ENCODE data around the gene PCNA. TPM values are rescaled to one million over a fixed set of nuclear protein-coding genes. Genes with fewer than 3 reads are reported as not detected.

The PCNA gene
- polyA plus RNA-seq, 2 of the 4 experiments (the other 2 are of a cell fraction) = 445 to 450 TPM

DNA sequence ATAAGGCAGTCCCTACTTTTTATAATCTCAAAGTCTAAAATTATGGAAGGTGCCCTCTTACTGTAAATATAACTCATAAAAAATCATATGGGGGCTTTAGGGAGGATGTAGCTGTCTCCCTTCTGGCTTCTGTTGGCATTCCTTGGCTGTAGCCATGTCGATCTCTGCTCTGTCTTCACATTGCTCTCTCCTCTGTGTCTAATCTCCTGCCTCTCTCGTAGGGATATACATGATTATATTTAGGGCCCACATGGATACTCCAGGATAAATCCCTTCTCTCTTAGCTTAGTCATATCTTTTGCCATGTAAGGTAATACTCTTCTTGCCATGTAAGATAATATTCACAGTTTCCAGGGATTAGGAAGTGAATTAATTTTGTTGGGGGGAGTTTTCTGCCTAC, 35.6 kb upstream of the PCNA start:
- Histone ChIP-seq H3K4me2 (no peak overlapping the region), H3K4me3 (no peak overlapping the region), H3K4me1 (peaks cover 34% of the 10 kb centered on the region), H3K27ac (no peak overlapping the region), H3K9me3 (no peaks in the 10 kb centered on the region)
- FAIRE-seq (no peak), ATAC-seq (no peak), DNase-seq (ENCODE audit: low read depth in 1 of 2, low spot score in 1 of 2) (no peak)
- TF ChIP-seq, protein P1, sequence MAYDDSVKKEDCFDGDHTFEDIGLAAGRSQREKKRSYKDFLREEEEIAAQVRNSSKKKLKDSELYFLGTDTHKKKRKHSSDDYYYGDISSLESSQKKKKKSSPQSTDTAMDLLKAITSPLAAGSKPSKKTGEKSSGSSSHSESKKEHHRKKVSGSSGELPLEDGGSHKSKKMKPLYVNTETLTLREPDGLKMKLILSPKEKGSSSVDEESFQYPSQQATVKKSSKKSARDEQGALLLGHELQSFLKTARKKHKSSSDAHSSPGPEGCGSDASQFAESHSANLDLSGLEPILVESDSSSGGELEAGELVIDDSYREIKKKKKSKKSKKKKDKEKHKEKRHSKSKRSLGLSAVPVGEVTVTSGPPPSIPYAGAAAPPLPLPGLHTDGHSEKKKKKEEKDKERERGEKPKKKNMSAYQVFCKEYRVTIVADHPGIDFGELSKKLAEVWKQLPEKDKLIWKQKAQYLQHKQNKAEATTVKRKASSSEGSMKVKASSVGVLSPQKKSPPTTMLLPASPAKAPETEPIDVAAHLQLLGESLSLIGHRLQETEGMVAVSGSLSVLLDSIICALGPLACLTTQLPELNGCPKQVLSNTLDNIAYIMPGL (CRISPR knock-in tag; IDR thresholded peaks at IDR 0.05; ENCODE audit: borderline replicate concordance) = no peak
- TF ChIP-seq ZNF302 (CRISPR knock-in tag; IDR thresholded peaks at IDR 0.05) (no peak), KDM1A (IDR thresholded peaks at IDR 0.05; ENCODE audit: low read depth) (no peak), RFX5 (IDR thresholded peaks at IDR 0.05) (no peak), ZC3H11A (IDR thresholded peaks at IDR 0.05) (no peak), KDM5A (IDR thresholded peaks at IDR 0.05) (no peak), TP53 (CRISPR knock-in tag; IDR thresholded peaks at IDR 0.05) (no peak), GATA3 (IDR thresholded peaks at IDR 0.05; ENCODE audit: borderline replicate concordance) (no peak)
- ChIA-PET CTCF (interaction anchor here (1.2 to 5.6 kb wide), 5 partner anchors 11 to 50 kb away, joined by 3 to 43 read pairs (median 5); partner anchors contain the start of gene CDS2), POLR2A (no interaction called here)
- WGBS (ENCODE audit: missing lambda C conversion rate) = 87% methylated on average over 2 of the region's 2 CpGs

DNA sequence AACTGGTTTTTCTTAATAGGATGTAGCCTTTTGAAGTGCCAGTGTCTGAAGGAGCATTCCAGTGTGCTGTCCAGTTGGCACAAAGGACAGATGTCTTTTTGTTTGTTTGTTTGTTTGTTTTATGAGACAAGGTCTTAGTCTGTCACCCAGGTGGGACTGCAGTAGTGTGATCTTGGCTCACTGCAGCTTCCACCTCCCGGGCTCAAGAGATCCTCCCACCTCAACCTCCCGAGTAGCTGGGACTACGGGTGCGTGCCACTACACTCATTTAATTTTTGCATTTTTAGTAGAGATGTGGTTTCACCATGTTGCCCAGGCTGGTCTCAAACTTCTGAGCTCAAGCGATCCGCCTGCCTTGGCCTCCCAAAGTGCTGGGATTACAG, 34.8 kb upstream of the PCNA start:
- Histone ChIP-seq H3K9me3 (no peaks in the 10 kb centered on the region), H3K4me1 (peaks cover 43% of the 10 kb centered on the region), H3K27ac (no peak overlapping the region), H3K4me2 (no peak overlapping the region), H3K4me3 (no peak overlapping the region)
- ChIA-PET POLR2A (no interaction called here), CTCF (interaction anchor here (0.5 to 5.6 kb wide), 4 partner anchors 28 to 299 kb away, joined by 3 to 43 read pairs (median 4); partner anchors contain the start of gene CDS2)
- FAIRE-seq = no peak
- no peak for TF ChIP-seq RARB (CRISPR knock-in tag; IDR thresholded peaks at IDR 0.05)
- no peak for TF ChIP-seq FOXS1 (CRISPR knock-in tag; IDR thresholded peaks at IDR 0.05)
- no peak for TF ChIP-seq PBX3 (IDR thresholded peaks at IDR 0.05)
- no peak for TF ChIP-seq EP300 (IDR thresholded peaks at IDR 0.05)
- no peak for TF ChIP-seq FOSB (CRISPR knock-in tag; IDR thresholded peaks at IDR 0.05)
- no peak for TF ChIP-seq MAFK (IDR thresholded peaks at IDR 0.05; ENCODE audit: partially characterized antibody)
- TF ChIP-seq, protein P2, sequence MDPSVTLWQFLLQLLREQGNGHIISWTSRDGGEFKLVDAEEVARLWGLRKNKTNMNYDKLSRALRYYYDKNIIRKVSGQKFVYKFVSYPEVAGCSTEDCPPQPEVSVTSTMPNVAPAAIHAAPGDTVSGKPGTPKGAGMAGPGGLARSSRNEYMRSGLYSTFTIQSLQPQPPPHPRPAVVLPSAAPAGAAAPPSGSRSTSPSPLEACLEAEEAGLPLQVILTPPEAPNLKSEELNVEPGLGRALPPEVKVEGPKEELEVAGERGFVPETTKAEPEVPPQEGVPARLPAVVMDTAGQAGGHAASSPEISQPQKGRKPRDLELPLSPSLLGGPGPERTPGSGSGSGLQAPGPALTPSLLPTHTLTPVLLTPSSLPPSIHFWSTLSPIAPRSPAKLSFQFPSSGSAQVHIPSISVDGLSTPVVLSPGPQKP (IDR thresholded peaks at IDR 0.05; ENCODE audit: low read depth, low read length) = no peak
- no peak for TF ChIP-seq NFE2L2 (conservative IDR thresholded peaks at IDR 0.05; ENCODE audit: low read length)
- no peak for TF ChIP-seq CBX8 (IDR thresholded peaks at IDR 0.05)
- TF ChIP-seq HDAC2 (IDR thresholded peaks at IDR 0.05) = no peak
- TF ChIP-seq POLR2A (IDR thresholded peaks at IDR 0.05; ENCODE audit: low read length) = no peak
- no peak for TF ChIP-seq MYC (IDR thresholded peaks at IDR 0.05; ENCODE audit: borderline replicate concordance, low read length)
- 90% methylated on average over 6 of the region's 6 CpGs for WGBS (ENCODE audit: missing lambda C conversion rate)
- no peak for DNase-seq (ENCODE audit: low read depth in 1 of 2, low spot score in 1 of 2)
- no peak for ATAC-seq

- no peak overlapping the region for H3K4me3 ChIP-seq
- no peak overlapping the region for H3K27ac ChIP-seq
- CTCF ChIA-PET = interaction anchor here (0.8 to 5.6 kb wide), 4 partner anchors 27 to 69 kb away, joined by 3 to 43 read pairs (median 4); partner anchors contain the start of gene CDS2
- TF ChIP-seq HEYL (CRISPR knock-in tag; IDR thresholded peaks at IDR 0.05) (no peak), ZSCAN20 (CRISPR knock-in tag; IDR thresholded peaks at IDR 0.05) (no peak), RNF2 (IDR thresholded peaks at IDR 0.05; ENCODE audit: borderline replicate concordance, low read depth) (no peak), CBX8 (IDR thresholded peaks at IDR 0.05) (no peak), TFCP2L1 (CRISPR knock-in tag; IDR thresholded peaks at IDR 0.05) (no peak), ZFP36 (IDR thresholded peaks at IDR 0.05; ENCODE audit: borderline replicate concordance, partially characterized antibody) (no peak), CBX2 (IDR thresholded peaks at IDR 0.05; ENCODE audit: borderline replicate concordance, low read depth) (no peak), EHF (CRISPR knock-in tag; IDR thresholded peaks at IDR 0.05) (no peak), HOXB13 (CRISPR knock-in tag; IDR thresholded peaks at IDR 0.05; ENCODE audit: low read depth) (no peak)
- TF ChIP-seq, protein P2 (IDR thresholded peaks at IDR 0.05; ENCODE audit: low read depth, low read length) = no peak
- TF ChIP-seq, protein P3, sequence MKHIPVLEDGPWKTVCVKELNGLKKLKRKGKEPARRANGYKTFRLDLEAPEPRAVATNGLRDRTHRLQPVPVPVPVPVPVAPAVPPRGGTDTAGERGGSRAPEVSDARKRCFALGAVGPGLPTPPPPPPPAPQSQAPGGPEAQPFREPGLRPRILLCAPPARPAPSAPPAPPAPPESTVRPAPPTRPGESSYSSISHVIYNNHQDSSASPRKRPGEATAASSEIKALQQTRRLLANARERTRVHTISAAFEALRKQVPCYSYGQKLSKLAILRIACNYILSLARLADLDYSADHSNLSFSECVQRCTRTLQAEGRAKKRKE (CRISPR knock-in tag; IDR thresholded peaks at IDR 0.05; ENCODE audit: low read depth) = no peak
- POLR2A ChIA-PET = no interaction called here
- ATAC-seq = peak in 1 of 2 experiments; percentile 45; a peak in 3 of 6 replicates
- peaks cover 43% of the 10 kb centered on the region for H3K4me1 ChIP-seq
- 86% methylated on average over 5 of the region's 5 CpGs for WGBS (ENCODE audit: missing lambda C conversion rate)
- FAIRE-seq = peak; percentile 49
- H3K4me2 ChIP-seq = no peak overlapping the region
- no peaks in the 10 kb centered on the region for H3K9me3 ChIP-seq
- DNase-seq (ENCODE audit: low read depth in 1 of 2, low spot score in 1 of 2) = no peak
Measured at GRCh38 chr20:5153612-5154542, 34.1 kb upstream of the PCNA start.

All from A549 (cell line).